Left renal pelvis (tissue), 4 donors: ENCODE data around the gene TOX2. TPM values are rescaled to one million over a fixed set of nuclear protein-coding genes. Genes with fewer than 3 reads are reported as not detected.
"Not testable (repeated sequence)": the region's sequence is repeated elsewhere in the genome, so short reads cannot be mapped to it uniquely, and the experiment has no call there.

Experiments
- DNase-seq, 4 donors: peaks; one replicate each; pipeline ENCODE4 v3.0.0-alpha.2; 2013; ENCODE audit warnings: low read depth in 4 of 4, low spot score in 3 of 4
- polyA plus RNA-seq, 4 donors: library from polyadenylated mRNA; unstranded; fragments of 120-200 nt; gene quantifications; one replicate each; pipeline ENCODE4 v1.2.1, GENCODE V29; 2013; ENCODE audit not compliant: insufficient read length in 4 of 4

The TOX2 gene
- polyA plus RNA-seq, 4 donors = 1.2 to 5.3 (median 4.2) TPM

- DNase-seq = no peak
Observed at GRCh38 chr20:44028868-44029847, 114.5 kb downstream of the TOX2 start.

DNA sequence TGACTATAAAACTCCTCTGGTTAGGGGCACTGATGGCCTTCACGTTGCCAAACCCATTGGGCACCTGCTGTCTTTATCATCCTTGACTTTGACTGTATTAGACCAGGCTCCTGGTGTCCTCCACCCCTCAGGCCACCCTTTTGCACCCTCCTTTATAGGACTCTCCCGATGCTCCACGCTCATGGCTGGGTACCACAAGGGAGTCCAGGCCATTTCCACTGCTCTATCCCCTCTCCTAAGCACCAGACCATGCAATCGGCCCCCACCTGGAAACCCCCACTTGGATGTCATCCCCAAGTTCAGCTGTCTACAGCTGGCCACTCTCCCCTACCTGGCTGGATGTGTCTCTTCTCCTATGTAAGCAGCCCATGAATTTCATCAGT lies 115.2 kb downstream of the TOX2 start:
- DNase-seq = no peak

- DNase-seq = no peak
Observed at GRCh38 chr20:44030394-44030793, 115.7 kb downstream of the TOX2 start.

GRCh38 chr20:44031001-44031574 lies 116.4 kb downstream of the TOX2 start:
- no peak for DNase-seq

DNA sequence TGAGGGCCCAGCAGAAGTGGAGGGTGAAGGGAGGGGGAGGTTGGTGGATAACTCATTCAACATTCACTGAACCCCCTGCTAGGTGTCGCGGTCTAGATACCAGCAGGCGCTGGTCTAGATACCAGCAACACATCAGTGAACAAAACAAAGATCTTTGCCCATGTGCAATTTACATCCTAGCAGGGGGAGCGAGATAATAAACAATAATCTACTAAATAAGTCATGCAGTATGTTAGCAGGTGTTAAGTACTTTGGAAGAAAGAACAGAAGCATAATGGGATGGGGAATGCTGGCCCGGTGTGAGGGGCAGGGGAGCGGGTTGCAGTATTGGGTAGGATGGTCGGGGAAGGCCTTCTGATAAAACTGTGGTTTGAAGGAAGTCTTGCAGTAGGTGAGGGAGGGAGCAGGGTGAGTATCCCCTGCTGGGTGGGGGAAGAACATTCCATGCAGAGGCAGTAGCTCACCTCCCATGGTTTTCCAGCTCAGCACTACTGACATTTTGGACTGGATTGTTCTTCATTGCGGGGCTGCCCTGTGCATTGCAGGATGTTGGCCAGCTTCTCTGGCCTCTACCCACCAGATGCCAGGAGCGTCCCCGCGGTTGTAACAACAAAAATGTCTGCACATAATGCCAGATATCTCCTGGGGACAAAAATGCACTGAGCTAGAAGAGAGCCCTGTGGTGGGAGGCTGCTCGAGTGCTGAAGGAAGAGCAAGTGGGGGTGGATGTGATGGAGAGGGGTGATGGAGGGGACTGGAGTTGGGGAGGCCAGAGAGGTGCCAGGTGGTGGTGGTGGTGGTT lies 117.3 kb downstream of the TOX2 start:
- no peak for DNase-seq

- DNase-seq = no peak
Observed at GRCh38 chr20:44032583-44033331, 118.1 kb downstream of the TOX2 start.

DNA sequence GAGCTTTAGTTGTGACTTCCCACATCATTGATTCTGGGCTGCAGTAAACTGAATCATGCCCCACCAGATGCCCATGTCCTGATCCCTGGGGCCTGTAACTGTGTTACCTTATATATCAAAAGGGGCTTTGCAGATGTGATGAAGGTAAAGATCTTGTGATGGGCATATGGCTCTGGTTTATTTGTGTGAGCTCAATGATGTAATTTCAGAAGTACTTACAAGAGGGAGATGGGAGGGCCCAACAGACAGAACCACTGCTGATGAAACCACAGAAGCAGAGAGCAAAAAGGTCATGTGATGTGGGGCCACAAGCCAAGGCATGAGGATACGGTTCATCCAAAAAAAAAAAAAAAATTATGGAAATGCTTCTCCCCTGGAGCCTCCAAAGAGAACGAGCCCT lies 118.7 kb downstream of the TOX2 start:
- no peak for DNase-seq

GRCh38 chr20:44033873-44034272 lies 119.2 kb downstream of the TOX2 start:
- DNase-seq = no peak

- no peak for DNase-seq
Observed at GRCh38 chr20:44034451-44034850, 119.8 kb downstream of the TOX2 start.

GRCh38 chr20:44034965-44035635 lies 120.4 kb downstream of the TOX2 start:
- DNase-seq = no peak

- no peak for DNase-seq
Observed at GRCh38 chr20:44035924-44036323, 121.3 kb downstream of the TOX2 start.

DNA sequence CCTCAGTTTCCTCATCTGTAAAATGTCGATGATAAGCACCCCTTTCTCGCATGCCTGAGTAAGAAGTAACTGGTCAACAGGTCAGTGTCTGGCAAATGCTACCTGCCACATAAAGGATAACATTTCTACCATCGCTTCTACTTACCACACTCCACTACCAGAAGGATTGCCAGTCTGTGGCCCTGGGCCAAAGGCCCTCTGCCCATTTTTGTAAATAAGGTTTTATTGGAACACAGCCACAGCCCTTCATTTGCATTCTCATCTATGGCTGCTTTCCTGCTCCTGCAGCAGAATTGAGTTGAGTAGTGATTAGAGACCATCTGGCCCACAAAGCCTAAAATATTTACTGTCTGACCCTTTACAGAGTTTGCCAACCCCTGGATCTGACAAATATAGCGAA lies 121.8 kb downstream of the TOX2 start:
- DNase-seq = no peak

- no peak for DNase-seq
Observed at GRCh38 chr20:44038681-44039123, 124.0 kb downstream of the TOX2 start.

- DNase-seq = no peak
Observed at GRCh38 chr20:44039147-44039546, 124.5 kb downstream of the TOX2 start.

DNA sequence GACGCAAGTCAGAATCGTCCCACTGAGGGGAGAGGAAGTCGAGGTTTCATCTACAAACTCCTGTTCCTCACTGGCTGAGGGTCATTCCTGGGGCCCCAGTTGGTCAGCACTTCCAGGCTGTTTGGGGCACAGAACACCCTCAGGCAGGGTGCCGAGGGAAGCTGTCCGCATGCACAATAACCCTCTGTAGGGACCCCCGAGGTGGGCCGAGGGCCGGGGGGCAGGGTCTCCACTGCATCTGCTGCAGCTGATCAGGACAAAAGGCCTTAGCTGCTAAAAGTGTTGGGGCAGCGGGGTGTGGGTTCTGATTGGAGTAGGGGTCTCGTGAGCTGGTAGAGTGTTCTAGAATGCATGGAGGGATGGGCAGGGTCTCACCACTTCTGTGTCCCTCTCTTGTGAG lies 125.1 kb downstream of the TOX2 start:
- DNase-seq = no peak

DNA sequence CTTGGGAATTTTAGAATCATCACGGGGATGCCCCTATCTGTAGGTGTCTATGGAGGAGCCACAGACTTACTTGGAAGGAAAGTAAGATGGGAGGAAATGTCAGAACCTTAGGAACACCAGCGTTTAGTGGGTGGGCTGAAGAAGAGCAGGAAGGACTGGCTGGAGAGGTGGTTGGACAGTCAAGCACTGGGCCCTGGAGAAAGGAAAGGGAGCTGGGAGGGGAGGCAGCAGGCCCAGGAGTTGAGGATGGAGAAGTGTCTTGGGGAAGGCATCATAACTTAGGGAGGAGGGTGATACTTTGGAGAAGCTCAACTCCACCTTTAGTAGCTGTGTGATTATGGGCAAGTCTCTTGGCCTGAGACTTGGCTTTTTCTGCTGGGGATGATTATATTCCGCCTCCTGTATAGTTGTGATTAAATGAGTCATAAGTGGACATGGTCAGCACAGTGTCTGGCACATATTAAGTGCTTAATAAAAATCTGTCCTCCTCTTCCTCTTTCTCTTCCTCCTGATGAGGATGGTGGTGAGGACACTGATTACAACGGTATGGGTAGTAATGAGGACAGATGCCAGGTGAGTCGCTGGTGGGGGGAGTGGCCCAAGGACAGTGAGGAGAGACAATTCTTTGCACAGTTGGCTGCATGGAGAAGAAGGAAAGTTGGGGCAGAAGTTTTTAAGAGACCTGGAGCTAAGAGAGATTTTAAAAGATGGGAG lies 125.7 kb downstream of the TOX2 start:
- DNase-seq = no peak

- DNase-seq = no peak
Observed at GRCh38 chr20:44041001-44041400, 126.3 kb downstream of the TOX2 start.

DNA sequence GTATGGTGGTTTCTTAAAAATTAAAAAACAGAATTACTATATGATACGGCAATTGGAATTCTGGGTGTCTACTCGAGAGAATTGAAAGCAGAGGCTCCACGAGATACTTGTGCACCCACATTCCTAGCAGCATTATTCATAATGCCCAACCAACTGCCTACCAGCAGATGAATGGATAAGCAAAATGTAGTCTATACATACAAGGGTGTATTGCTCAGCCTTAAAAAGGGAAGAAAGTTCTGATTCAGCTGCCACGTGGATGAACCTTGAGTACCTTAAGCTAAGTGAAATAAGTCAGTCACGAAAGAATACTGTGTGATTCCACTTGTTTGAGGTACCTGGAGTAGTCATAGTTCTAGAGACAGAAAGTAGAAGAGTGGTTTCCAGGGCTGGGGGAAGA lies 130.1 kb downstream of the TOX2 start:
- not testable (repeated sequence) for DNase-seq

GRCh38 chr20:44050327-44050726 lies 135.7 kb downstream of the TOX2 start:
- DNase-seq = no peak
